Psoas muscle (tissue), 8 donors: ENCODE data around the gene ADM2. TPM values are rescaled to one million over a fixed set of nuclear protein-coding genes. Genes with fewer than 3 reads are reported as not detected.

Experiments used
- ATAC-seq, 4 donors: fragments of 200-7000 bp; cut with Tn5 transposase; one replicate each; pipeline ENCODE4 v1.9.1; 2020; ENCODE audit warnings: moderate library complexity in 3 of 4, mild to moderate bottlenecking in 2 of 4
- DNase-seq, 2 donors: peaks; one replicate each; pipeline ENCODE4 v3.0.0-alpha.2; 2020
- H3K27ac ChIP-seq: fragments of 200-600 bp; one replicate; pipeline ENCODE4 v1.8.0; 2022
- H3K27me3 ChIP-seq, 3 donors: fragments of 200-600 bp in 1 of 3; one replicate each; pipeline versions ENCODE4 v1.6.1 to v1.8.0; 2013 to 2022; ENCODE audit warnings: low read length in 2 of 3, mild to moderate bottlenecking in 2 of 3, moderate library complexity in 1 of 3; ENCODE audit not compliant: insufficient read depth in 3 of 3
- H3K36me3 ChIP-seq, 2 donors: fragments of 200-600 bp in 1 of 2; one replicate each; pipeline versions ENCODE4 v1.6.1 to v1.8.0; 2013 to 2022; ENCODE audit warnings: low read depth in 1 of 2, mild to moderate bottlenecking in 1 of 2, moderate library complexity in 1 of 2; ENCODE audit not compliant: insufficient read depth in 1 of 2
- H3K4me1 ChIP-seq: fragments of 200-600 bp; one replicate; pipeline ENCODE4 v1.8.0; 2022
- H3K4me3 ChIP-seq: fragments of 200-600 bp; one replicate; pipeline ENCODE4 v1.8.0; 2022; ENCODE audit warnings: mild to moderate bottlenecking
- H3K9me3 ChIP-seq: fragments of 200-600 bp; one replicate; pipeline ENCODE4 v1.8.0; 2022
- WGBS, 3 donors: extraction: QIAGEN DNeasy Blood & Tissue Kit; methylation state at CpG; one replicate each; pipeline versions ENCODE4 v1.1.6 to v1.1.7; 2013; 5-methylcytosine and 5-hydroxymethylcytosine counted together
- intact Hi-C, 2 donors: fragments of 100-400 bp; cut with DNase I; formaldehyde crosslinking; loops; one replicate each; pipeline versions ENCODE4 v1.11.0 to v1.14.2; 2022
- polyA plus RNA-seq, 3 donors: library from polyadenylated mRNA; stranded (reverse); fragments of 200-250 nt; gene quantifications; one replicate each; pipeline ENCODE4 v1.2.3, GENCODE V29; 2013
- total RNA-seq, 4 donors: library from RNA; stranded (reverse); fragmentation: NEBNext Ultra II Directional in 2 of 4; extraction: Animal tissue kit (Norgen Biotek cat#: 25700) in 2 of 4; gene quantifications; one replicate each; pipeline versions ENCODE4 v1.2.1 to v1.2.4, GENCODE V29; 2021 to 2023
- TF ChIP-seq, protein P1 (sequence below): fragments of 200-600 bp; IDR thresholded peaks from one replicate; pipeline ENCODE4 v1.8.0; 2022; ENCODE audit warnings: antibody characterized with exemption
- donor health status: healthy with polysubstance abuse.
- donor health status: DM: no; HTN: no; CAD: no; lungs with moderate emphysema.
- donor health status: Bipolar disorder and iron deficiency.
- donor health status: healthy.
- donor health status: DM: yes; HTN: yes; CAD: no.
- donor health status: DM: no; HTN: no; CAD: no.
- donor health status: DM: no; HTN: no; CAD: no.
- donor health status: DM: yes; HTN: yes; CAD: no.

The ADM2 gene
- total and polyA plus RNA-seq, 7 donors, result 0.01 to 0.21 (median 0.05) TPM; not detected in 4

DNA sequence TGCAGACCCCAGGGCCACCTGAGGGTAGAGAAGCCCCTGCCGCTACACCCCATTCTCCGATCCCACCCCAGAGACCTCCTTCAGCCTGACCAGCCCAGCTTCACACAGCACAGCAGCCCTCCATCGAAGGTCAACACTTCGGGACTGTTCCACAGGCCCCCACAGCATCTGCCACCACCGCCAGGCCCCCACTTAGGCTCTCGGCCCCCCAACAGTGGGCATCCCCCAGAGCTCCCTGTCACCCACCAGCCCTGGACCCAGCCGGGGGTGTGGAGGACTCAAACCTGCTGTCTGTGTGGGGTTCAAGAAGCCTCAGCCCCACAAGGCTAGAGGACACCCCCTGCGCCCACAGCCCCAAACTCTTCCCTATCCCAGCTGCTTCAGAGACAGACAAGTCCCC is 12.7 kb upstream of the ADM2 start:
- Histone ChIP-seq H3K36me3 (peaks cover 1 to 41% of the 10 kb centered on the region in 2 donors), H3K4me3 (no peak overlapping the region), H3K27ac (no peak overlapping the region), H3K4me1 (peaks cover 48% of the 10 kb centered on the region), H3K9me3 (no peaks in the 10 kb centered on the region), H3K27me3 (no peaks in the 10 kb centered on the region)
- DNase-seq (no peak), ATAC-seq (no peak)
- WGBS, 3 donors, result 84 to 89% (median 85%) methylated on average over 8 of the region's 8 CpGs
- intact Hi-C loops, result no loop called here
- TF ChIP-seq, protein P1, sequence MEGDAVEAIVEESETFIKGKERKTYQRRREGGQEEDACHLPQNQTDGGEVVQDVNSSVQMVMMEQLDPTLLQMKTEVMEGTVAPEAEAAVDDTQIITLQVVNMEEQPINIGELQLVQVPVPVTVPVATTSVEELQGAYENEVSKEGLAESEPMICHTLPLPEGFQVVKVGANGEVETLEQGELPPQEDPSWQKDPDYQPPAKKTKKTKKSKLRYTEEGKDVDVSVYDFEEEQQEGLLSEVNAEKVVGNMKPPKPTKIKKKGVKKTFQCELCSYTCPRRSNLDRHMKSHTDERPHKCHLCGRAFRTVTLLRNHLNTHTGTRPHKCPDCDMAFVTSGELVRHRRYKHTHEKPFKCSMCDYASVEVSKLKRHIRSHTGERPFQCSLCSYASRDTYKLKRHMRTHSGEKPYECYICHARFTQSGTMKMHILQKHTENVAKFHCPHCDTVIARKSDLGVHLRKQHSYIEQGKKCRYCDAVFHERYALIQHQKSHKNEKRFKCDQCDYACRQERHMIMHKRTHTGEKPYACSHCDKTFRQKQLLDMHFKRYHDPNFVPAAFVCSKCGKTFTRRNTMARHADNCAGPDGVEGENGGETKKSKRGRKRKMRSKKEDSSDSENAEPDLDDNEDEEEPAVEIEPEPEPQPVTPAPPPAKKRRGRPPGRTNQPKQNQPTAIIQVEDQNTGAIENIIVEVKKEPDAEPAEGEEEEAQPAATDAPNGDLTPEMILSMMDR, result no peak

DNA sequence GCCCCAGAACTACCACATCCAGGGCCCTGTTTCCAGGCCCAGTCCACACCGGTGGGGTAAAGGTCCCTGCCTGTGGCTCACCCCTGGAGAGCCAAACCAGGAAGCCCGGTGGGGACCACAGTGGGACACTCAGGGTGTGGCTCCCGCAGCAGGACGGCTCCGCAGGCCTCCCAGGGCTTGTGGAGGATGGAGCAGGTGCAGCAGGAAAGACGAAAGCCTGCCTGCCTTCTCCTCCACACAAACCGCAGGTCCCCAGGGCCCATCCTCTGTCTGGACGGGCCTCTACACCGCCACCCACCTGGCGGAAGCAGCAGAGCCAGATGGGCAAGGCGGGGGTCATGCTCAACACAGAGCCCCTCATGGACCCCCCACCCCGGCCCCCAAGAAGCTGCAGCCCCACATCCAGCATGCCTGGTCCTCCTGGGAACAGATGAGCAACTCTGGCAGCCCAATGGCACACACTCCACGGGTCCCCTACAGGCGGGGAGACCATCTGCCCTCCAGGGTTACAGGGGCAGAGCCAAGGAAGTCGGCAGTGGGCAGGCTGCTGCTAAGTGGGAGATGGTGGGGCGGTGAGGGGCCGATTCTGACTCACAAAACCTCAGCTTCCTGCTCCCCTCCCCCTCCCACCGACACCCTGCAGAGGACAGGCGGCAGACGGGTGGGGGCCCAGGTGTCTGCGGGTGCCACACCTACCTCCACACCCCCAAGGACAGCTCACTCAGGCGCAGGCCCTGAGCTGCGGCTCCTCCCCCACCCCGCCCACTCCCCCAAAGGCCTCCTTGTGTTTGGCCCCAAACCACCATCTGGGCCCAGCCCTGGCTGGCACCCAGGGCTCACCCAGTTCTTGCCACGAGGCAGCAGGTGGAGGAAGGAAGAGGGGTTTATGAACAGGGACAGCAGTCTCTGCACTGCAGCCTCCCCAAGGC is 11.7 kb upstream of the ADM2 start:
- intact Hi-C loops, result no loop called here
- Histone ChIP-seq H3K4me3 (no peak overlapping the region), H3K36me3 (peaks cover 0 to 31% of the 10 kb centered on the region in 2 donors), H3K4me1 (peaks cover 50% of the 10 kb centered on the region), H3K9me3 (no peaks in the 10 kb centered on the region), H3K27me3 (no peaks in the 10 kb centered on the region), H3K27ac (no peak overlapping the region)
- TF ChIP-seq, protein P1, result no peak
- peak; percentile 52 to 76 for DNase-seq
- ATAC-seq, result peak in 1 of 4 donors; percentile 18
- WGBS, 3 donors, result 60 to 69% (median 66%) methylated on average over 17 to 25 of the region's 25 CpGs

- Histone ChIP-seq H3K9me3 (no peaks in the 10 kb centered on the region), H3K4me3 (no peak overlapping the region), H3K27ac (no peak overlapping the region), H3K4me1 (peaks cover 50% of the 10 kb centered on the region), H3K36me3 (peaks cover 0 to 22% of the 10 kb centered on the region in 2 donors), H3K27me3 (no peaks in the 10 kb centered on the region)
- intact Hi-C loops, result no loop called here
- no peak for ATAC-seq
- 40 to 56% (median 54%) methylated on average over 6 of the region's 6 CpGs for WGBS, 3 donors
- TF ChIP-seq, protein P1, result no peak
- DNase-seq, result no peak
Measured at GRCh38 chr22:50470491-50470890, 10.9 kb upstream of the ADM2 start.

DNA sequence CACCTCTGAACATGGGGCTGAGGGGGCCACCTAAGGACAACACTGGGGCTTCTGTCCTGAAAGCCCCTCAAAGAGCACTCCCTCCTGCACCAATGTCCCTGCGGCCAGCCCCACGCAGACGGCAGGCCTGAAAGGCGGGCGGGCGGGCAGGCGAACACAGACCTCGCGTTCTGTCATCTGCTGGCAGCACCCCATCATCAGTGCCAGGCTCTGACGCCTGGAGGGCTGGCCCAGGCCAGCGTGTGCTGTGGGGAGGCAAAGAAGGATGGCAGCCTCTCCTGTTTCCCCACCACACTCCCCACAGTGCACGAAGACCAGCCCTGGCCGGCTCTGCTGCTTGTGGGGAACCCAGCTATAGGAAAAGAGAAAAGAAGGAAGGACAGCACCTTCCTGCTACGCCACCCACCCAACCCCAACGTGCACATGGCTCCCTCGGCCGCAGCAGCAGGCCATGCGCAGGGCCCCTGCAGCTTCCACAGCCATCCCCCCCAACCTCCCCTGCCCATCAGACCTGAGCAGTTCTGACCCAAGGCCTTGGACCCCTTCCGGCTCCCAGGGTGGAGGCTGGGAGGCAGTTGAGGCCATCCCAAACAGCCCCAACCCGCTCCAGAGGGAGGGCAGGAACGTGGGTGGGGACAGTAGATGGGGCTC is 10.0 kb upstream of the ADM2 start:
- Histone ChIP-seq H3K4me3 (no peak overlapping the region), H3K27me3 (no peaks in the 10 kb centered on the region), H3K36me3 (peaks cover 0 to 14% of the 10 kb centered on the region in 2 donors), H3K4me1 (peaks cover 50% of the 10 kb centered on the region), H3K27ac (no peak overlapping the region), H3K9me3 (no peaks in the 10 kb centered on the region)
- no peak for ATAC-seq
- TF ChIP-seq, protein P1, result no peak
- 52 to 78% (median 60%) methylated on average over 18 to 21 of the region's 21 CpGs for WGBS, 3 donors
- intact Hi-C loops, result no loop called here
- no peak for DNase-seq
